A549 treated with Hydrocortisone at 1 μM for 4 hours (cell line): ENCODE data around the gene FIGN. TPM values are rescaled to one million over a fixed set of nuclear protein-coding genes. Genes with fewer than 3 reads are reported as not detected.

Experiments used
- total RNA-seq: library from RNA; stranded (reverse); fragments of 200-300 nt; extraction: Qiagen RNA extraction; gene quantifications from 5 replicates; pipeline ENCODE4 v1.2.3, GENCODE V29; 2022

The FIGN gene
- 1.7 to 2.7 TPM (median 2.0 TPM) in 5 replicates for total RNA-seq

GRCh38 chr2:163735685-163736432, at the start of gene FIGN:
FIGN (minus strand) TSS chr2:163736008; CDS start chr2:163734927, 1,081 bp downstream.

